ENCODE results near the gene TADA2A.

DNA sequence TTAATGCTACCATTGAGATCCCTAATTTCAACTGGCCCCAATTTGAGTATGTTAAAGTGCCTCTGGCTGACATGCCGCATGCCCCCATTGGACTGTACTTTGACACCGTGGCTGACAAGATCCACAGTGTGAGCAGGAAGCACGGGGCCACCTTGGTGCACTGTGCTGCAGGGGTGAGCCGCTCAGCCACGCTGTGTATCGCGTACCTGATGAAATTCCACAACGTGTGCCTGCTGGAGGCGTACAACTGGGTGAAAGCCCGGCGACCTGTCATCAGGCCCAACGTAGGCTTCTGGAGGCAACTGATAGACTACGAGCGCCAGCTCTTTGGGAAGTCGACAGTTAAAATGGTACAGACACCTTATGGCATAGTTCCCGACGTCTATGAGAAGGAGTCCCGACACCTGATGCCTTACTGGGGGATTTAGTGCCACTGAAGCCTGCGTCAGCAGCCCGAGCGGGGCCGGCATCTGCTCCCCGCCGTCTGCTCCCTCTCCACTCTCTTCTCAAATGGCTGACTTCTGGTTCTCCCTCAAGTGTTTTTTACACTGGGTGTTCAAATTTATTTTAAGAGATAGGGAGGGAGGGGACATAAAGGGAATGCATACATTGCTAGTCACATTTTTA is 105.9 kb downstream of the TADA2A start:
- TF ChIP-seq, protein P1, sequence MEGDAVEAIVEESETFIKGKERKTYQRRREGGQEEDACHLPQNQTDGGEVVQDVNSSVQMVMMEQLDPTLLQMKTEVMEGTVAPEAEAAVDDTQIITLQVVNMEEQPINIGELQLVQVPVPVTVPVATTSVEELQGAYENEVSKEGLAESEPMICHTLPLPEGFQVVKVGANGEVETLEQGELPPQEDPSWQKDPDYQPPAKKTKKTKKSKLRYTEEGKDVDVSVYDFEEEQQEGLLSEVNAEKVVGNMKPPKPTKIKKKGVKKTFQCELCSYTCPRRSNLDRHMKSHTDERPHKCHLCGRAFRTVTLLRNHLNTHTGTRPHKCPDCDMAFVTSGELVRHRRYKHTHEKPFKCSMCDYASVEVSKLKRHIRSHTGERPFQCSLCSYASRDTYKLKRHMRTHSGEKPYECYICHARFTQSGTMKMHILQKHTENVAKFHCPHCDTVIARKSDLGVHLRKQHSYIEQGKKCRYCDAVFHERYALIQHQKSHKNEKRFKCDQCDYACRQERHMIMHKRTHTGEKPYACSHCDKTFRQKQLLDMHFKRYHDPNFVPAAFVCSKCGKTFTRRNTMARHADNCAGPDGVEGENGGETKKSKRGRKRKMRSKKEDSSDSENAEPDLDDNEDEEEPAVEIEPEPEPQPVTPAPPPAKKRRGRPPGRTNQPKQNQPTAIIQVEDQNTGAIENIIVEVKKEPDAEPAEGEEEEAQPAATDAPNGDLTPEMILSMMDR (IDR thresholded peaks at IDR 0.05) = no peak
- TF ChIP-seq EP300 (IDR thresholded peaks at IDR 0.05) = no peak
- TF ChIP-seq POLR2A (IDR thresholded peaks at IDR 0.05; ENCODE audit: low read depth) = no peak
- no peak for TF ChIP-seq POLR2AphosphoS5 (IDR thresholded peaks at IDR 0.05)

Measured in esophagus muscularis mucosa (tissue), 4 donors.